Measurements from ENCODE around the gene ARFIP2. TPM values are rescaled to one million over a fixed set of nuclear protein-coding genes. Genes with fewer than 3 reads are reported as not detected.

Gene ARFIP2, protein sequence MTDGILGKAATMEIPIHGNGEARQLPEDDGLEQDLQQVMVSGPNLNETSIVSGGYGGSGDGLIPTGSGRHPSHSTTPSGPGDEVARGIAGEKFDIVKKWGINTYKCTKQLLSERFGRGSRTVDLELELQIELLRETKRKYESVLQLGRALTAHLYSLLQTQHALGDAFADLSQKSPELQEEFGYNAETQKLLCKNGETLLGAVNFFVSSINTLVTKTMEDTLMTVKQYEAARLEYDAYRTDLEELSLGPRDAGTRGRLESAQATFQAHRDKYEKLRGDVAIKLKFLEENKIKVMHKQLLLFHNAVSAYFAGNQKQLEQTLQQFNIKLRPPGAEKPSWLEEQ
- 42.7 and 49.5 TPM in 2 replicates for total RNA-seq (2021)
- Bru-seq, nascent RNA, result percentile 72 among the genes with signal in this experiment
- BruChase-seq, experiment 1, labeled RNA remaining after a 2-hour chase, result percentile 86 among the genes with signal in this experiment
- BruChase-seq, experiment 2, labeled RNA remaining after a 6-hour chase, result percentile 95 among the genes with signal in this experiment
- long read RNA-seq, transcript ARFIP2-202 (8 exons, 1,868 nt), result major isoform, 19 of 49 reads
- long read RNA-seq, transcript ARFIP2-201 (8 exons, 2,543 nt), result minor isoform, 11 of 49 reads
- long read RNA-seq, partial matches to known transcripts, result 11 of 49 reads
- long read RNA-seq, other reads (novel, unspliced or antisense), result 8 of 49 reads

DNA sequence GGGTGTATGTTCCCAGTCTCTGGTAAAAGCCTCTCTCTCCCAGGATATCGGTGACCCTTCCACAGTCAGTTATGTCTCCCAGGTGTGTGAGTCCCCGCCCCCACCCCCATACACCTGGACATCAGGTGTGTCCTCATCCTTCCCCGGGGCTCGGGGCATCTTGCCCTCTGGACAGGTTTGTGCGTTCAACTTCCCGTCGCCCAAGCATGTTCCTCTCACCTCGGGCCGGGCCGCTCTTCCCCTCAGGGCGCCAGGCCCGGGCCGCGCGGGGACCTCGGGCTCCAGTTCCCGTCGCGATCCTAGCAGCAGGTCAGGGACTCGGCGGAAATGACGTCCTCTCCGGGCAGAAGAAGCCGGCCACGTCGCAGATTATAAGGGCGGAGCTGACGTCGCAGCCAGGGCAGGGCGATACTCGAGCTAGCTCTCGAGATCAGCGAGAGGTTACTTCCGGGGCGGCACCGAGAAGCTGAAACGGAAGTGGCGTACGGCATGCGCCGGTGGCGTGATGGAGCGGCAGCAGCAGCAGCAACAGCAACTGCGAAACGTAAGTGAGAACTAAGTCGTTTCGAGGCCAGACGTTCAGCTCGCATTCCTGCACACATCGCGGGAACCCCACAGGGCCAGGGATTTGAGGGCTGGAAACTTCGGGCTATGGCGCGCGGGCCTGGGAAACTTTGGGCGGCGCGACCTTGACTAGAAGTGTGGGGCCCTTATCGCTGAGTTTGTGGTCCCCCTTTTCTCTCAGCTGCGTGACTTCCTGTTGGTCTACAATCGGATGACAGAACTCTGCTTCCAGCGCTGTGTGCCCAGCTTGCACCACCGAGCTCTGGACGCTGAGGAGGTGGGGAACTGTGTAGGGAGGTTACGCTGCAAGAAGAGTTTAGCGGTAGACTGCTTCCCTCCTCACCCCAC lies at the start of gene ARFIP2, which contains the start of gene TIMM10B:
Gene ARFIP2 (minus strand): TSS at position 320 of the 912 bp plus-strand sequence. CDS start 910 bp downstream, outside the sequence.
Gene TIMM10B (plus strand): TSS at position 490 of the 912 bp plus-strand sequence. CDS start 16 bp downstream, at position 506.
- peak within 1 kb of the TSS; percentile 79 for H2AFZ ChIP-seq
- CTCF ChIA-PET, result no interaction called here
- H3K9me3 ChIP-seq (ENCODE audit: insufficient read depth, low read depth), result no peaks in the 10 kb centered on the region
- H3K9me2 ChIP-seq (ENCODE audit: insufficient read depth), result no peaks in the 10 kb centered on the region
- peaks cover 2% of the 10 kb centered on the region; the same call in 1 of the 2 replicates for H4K20me1 ChIP-seq (ENCODE audit: insufficient read depth)
- TF ChIP-seq, protein P1, sequence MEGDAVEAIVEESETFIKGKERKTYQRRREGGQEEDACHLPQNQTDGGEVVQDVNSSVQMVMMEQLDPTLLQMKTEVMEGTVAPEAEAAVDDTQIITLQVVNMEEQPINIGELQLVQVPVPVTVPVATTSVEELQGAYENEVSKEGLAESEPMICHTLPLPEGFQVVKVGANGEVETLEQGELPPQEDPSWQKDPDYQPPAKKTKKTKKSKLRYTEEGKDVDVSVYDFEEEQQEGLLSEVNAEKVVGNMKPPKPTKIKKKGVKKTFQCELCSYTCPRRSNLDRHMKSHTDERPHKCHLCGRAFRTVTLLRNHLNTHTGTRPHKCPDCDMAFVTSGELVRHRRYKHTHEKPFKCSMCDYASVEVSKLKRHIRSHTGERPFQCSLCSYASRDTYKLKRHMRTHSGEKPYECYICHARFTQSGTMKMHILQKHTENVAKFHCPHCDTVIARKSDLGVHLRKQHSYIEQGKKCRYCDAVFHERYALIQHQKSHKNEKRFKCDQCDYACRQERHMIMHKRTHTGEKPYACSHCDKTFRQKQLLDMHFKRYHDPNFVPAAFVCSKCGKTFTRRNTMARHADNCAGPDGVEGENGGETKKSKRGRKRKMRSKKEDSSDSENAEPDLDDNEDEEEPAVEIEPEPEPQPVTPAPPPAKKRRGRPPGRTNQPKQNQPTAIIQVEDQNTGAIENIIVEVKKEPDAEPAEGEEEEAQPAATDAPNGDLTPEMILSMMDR (conservative IDR thresholded peaks at IDR 0.05), result no peak
- no peak for TF ChIP-seq EZH2 (IDR thresholded peaks at IDR 0.05; ENCODE audit: low read depth)
- peak within 1 kb of the TSS; percentile 84 for H3K27ac ChIP-seq
- BruUV-seq (replicated peaks), result no TSS peak
- POLR2A ChIA-PET (ENCODE audit: unreplicated experiment), result interaction anchor here (0.5 to 0.7 kb wide), 2 partner anchors 126 to 275 kb away, joined by 3 read pairs; no protein-coding TSS in a partner anchor
- intact Hi-C loops (cut with micrococcal nuclease; ENCODE audit: unreplicated experiment), result loop anchor here (2.0 kb wide), 1 partner anchor 90 kb away; the partner anchor contains the start of gene SMPD1
- H3F3A ChIP-seq (ENCODE audit: insufficient read depth, low read depth), result no peaks in the 10 kb centered on the region
- peak within 1 kb of the TSS; percentile 97 for H3K4me2 ChIP-seq
- peaks cover 12% of the 10 kb centered on the region; the same call in 1 of the 2 replicates for H3K36me3 ChIP-seq (ENCODE audit: low read depth)
- peak; percentile 89 to 91 for DNase-seq
- H3K79me2 ChIP-seq (ENCODE audit: low read depth), result peaks cover 48% of the 10 kb centered on the region
- H3K27me3 ChIP-seq (ENCODE audit: insufficient read depth, low read depth), result no peaks in the 10 kb centered on the region
- peak within 1 kb of the TSS; percentile 82 for H3K4me3 ChIP-seq
- H3K4me1 ChIP-seq (replicated peaks; ENCODE audit: insufficient read depth), result 0 out of 2 replicates have a peak, but pooled peaks cover 13% of the 10 kb centered on the region

DNA sequence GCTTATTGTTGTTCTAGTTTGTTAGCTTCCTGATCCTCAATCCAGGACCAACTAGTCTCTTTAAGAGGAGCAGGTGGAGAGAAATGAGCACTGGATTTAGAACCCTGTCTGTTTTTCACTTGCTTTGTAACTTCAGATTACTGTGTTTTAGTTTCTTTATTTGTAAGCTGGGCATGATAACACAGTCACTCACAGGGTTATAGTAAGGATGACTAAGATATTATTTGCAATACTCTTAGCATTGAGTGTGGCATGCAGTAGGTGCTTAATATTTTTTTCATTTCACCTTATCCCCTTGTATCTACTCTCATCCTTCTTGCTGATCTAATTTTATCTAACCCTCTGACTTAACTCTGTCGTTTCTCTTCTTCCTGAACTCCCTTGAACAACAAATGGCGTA lies 49.7 kb upstream of the ARFIP2 start:
- H3K4me1 ChIP-seq (replicated peaks; ENCODE audit: insufficient read depth), result no peaks in the 10 kb centered on the region
- no peak overlapping the region for H3K27ac ChIP-seq
- intact Hi-C loops (cut with micrococcal nuclease; ENCODE audit: unreplicated experiment), result loop anchor here (1.0 kb wide), 1 partner anchor 175 kb away; no protein-coding TSS in a partner anchor
- no peaks in the 10 kb centered on the region for H3K79me2 ChIP-seq (ENCODE audit: low read depth)
- TF ChIP-seq, protein P1 (conservative IDR thresholded peaks at IDR 0.05), result no peak
- no peak for TF ChIP-seq EZH2 (IDR thresholded peaks at IDR 0.05; ENCODE audit: low read depth)
- BruUV-seq (replicated peaks), result no TSS peak
- no peaks in the 10 kb centered on the region for H4K20me1 ChIP-seq (ENCODE audit: insufficient read depth)
- ChIA-PET POLR2A (ENCODE audit: unreplicated experiment) (no interaction called here), CTCF (interaction anchor here (1.0 to 1.1 kb wide), 3 partner anchors 152 to 175 kb away, joined by 4 to 8 read pairs (median 4); partner anchors contain the start of gene MRPL17)
- no peak for DNase-seq
- H2AFZ ChIP-seq, result no peak overlapping the region
- H3K9me3 ChIP-seq (ENCODE audit: insufficient read depth, low read depth), result no peaks in the 10 kb centered on the region
- H3K36me3 ChIP-seq (ENCODE audit: low read depth), result no peaks in the 10 kb centered on the region
- H3K9me2 ChIP-seq (ENCODE audit: insufficient read depth), result no peaks in the 10 kb centered on the region
- H3F3A ChIP-seq (ENCODE audit: insufficient read depth, low read depth), result no peaks in the 10 kb centered on the region
- no peak overlapping the region for H3K4me3 ChIP-seq
- H3K27me3 ChIP-seq (ENCODE audit: insufficient read depth, low read depth), result no peaks in the 10 kb centered on the region
- H3K4me2 ChIP-seq, result no peak overlapping the region

All from PC-9 (cell line).